Brain microvascular endothelial cell (primary cell): ENCODE measurements around the gene UTF1.

ENCODE experiments used
- DNase-seq: peaks from one replicate; pipeline ENCODE4 v3.0.0-alpha.2; 2020
- H3K27ac ChIP-seq: fragments of 250-450 bp; sonication (Bioruptor Pico); 2 replicates; pipeline ENCODE4 v1.5.1; 2020; ENCODE audit warnings: mild to moderate bottlenecking, moderate library complexity
- H3K27me3 ChIP-seq: fragments of 250-450 bp; sonication (Bioruptor Pico); replicated peaks from 2 replicates; pipeline ENCODE4 v1.5.1; 2020; ENCODE audit warnings: mild to moderate bottlenecking
- H3K36me3 ChIP-seq: fragments of 250-450 bp; sonication (Bioruptor Pico); replicated peaks from 2 replicates; pipeline ENCODE4 v1.5.1; 2020; ENCODE audit warnings: mild to moderate bottlenecking
- H3K4me3 ChIP-seq: 2 replicates; pipeline ENCODE4 v1.5.1; 2011; ENCODE audit warnings: low read depth, mild to moderate bottlenecking, control low read depth, low read length, moderate library complexity
- in situ Hi-C: cut with HindIII; loops from 2 replicates; pipeline ENCODE4 v1.10.0; 2017; ENCODE audit warnings: low sequenced_read_pairs, low pct_ligation_motif_present
- TF ChIP-seq, protein P1 (sequence below): IDR thresholded peaks from 2 replicates; pipeline ENCODE4 v1.5.1; 2011; ENCODE audit warnings: low read depth, mild to moderate bottlenecking, moderate library complexity, low read length, control low read depth, inconsistent platforms; ENCODE audit errors: missing control alignments

UTF1 gene

GRCh38 chr10:133281084-133281483, 51.1 kb downstream of the UTF1 start:
- in situ Hi-C loops = no loop called here
- TF ChIP-seq, protein P1, sequence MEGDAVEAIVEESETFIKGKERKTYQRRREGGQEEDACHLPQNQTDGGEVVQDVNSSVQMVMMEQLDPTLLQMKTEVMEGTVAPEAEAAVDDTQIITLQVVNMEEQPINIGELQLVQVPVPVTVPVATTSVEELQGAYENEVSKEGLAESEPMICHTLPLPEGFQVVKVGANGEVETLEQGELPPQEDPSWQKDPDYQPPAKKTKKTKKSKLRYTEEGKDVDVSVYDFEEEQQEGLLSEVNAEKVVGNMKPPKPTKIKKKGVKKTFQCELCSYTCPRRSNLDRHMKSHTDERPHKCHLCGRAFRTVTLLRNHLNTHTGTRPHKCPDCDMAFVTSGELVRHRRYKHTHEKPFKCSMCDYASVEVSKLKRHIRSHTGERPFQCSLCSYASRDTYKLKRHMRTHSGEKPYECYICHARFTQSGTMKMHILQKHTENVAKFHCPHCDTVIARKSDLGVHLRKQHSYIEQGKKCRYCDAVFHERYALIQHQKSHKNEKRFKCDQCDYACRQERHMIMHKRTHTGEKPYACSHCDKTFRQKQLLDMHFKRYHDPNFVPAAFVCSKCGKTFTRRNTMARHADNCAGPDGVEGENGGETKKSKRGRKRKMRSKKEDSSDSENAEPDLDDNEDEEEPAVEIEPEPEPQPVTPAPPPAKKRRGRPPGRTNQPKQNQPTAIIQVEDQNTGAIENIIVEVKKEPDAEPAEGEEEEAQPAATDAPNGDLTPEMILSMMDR = no peak
- DNase-seq = no peak
- Histone ChIP-seq H3K36me3 (peaks cover 44% of the 10 kb centered on the region), H3K27ac (no peak overlapping the region), H3K4me3 (no peak overlapping the region), H3K27me3 (peaks cover 2% of the 10 kb centered on the region)
